DOHH2 (cell line): ENCODE results near the gene CSF1.
"Not testable (repeated sequence)": the region's sequence is repeated elsewhere in the genome, so short reads cannot be mapped to it uniquely, and the experiment has no call there.

Experiments
- H3F3A ChIP-seq: fragments of 200-600 bp; sonication (generic), shearing (Covaris generic); 2 replicates; pipeline ENCODE4 v1.6.0; 2016; ENCODE audit warnings: antibody characterized with exemption, mild to moderate bottlenecking; ENCODE audit not compliant: control insufficient read depth, insufficient read depth
- H3K27ac ChIP-seq: fragments of 200-600 bp; sonication (generic); 2 replicates; pipeline ENCODE4 v1.5.1; 2014; ENCODE audit warnings: low read depth, mild to moderate bottlenecking, low read length, moderate library complexity
- H3K27me3 ChIP-seq: fragments of 200-600 bp; sonication (generic); 2 replicates; pipeline ENCODE4 v1.6.1; 2014; ENCODE audit warnings: mild to moderate bottlenecking, low read length, mixed read lengths; ENCODE audit not compliant: control insufficient read depth
- H3K36me3 ChIP-seq: fragments of 200-600 bp; sonication (generic); 2 replicates; pipeline ENCODE4 v1.6.1; 2014; ENCODE audit warnings: mild to moderate bottlenecking, low read length, moderate library complexity, mixed read lengths; ENCODE audit not compliant: control insufficient read depth
- H3K4me1 ChIP-seq: fragments of 200-600 bp; sonication (generic); 2 replicates; pipeline ENCODE4 v1.6.1; 2014; ENCODE audit warnings: mild to moderate bottlenecking, low read length, mixed read lengths; ENCODE audit not compliant: control insufficient read depth
- H3K4me2 ChIP-seq: fragments of 200-600 bp; sonication (generic); 2 replicates; pipeline ENCODE4 v1.6.0; 2014; ENCODE audit warnings: mild to moderate bottlenecking, low read length, moderate library complexity
- H3K4me3 ChIP-seq: fragments of 200-600 bp; sonication (generic); 2 replicates; pipeline ENCODE4 v1.5.1; 2014; ENCODE audit warnings: mild to moderate bottlenecking, low read length, mixed read lengths
- H3K79me2 ChIP-seq: fragments of 200-600 bp; sonication (generic); 2 replicates; pipeline ENCODE4 v1.6.1; 2014; ENCODE audit warnings: mild to moderate bottlenecking, low read length, mixed read lengths; ENCODE audit not compliant: control insufficient read depth
- H3K9me2 ChIP-seq: fragments of 200-600 bp; sonication (generic); replicated peaks from 2 replicates; pipeline ENCODE4 v1.6.1; 2014; ENCODE audit warnings: mild to moderate bottlenecking, low read length, mixed read lengths; ENCODE audit not compliant: control insufficient read depth
- H3K9me3 ChIP-seq: fragments of 200-600 bp; sonication (generic); 2 replicates; pipeline ENCODE4 v1.6.1; 2014; ENCODE audit warnings: antibody characterized with exemption, low read length, mixed read lengths; ENCODE audit not compliant: control insufficient read depth, insufficient read depth
- H4K20me1 ChIP-seq: fragments of 200-600 bp; sonication (generic); 2 replicates; pipeline ENCODE4 v1.6.0; 2014; ENCODE audit warnings: low read depth, mild to moderate bottlenecking, antibody characterized with exemption, low read length, moderate library complexity; ENCODE audit not compliant: control insufficient read depth, insufficient read depth
- EZH2phosphoT487 ChIP-seq: fragments of 200-600 bp; sonication (generic); IDR thresholded peaks from 2 replicates; pipeline ENCODE4 v1.6.1; 2017; ENCODE audit warnings: borderline replicate concordance, mild to moderate bottlenecking, antibody characterized with exemption, low read length, moderate library complexity, mixed read lengths
- TF ChIP-seq, protein P1 (sequence below): fragments of 200-600 bp; sonication (generic); IDR thresholded peaks from one replicate; pipeline ENCODE4 v1.5.1; 2014; ENCODE audit warnings: antibody characterized with exemption, mild to moderate bottlenecking, low read depth, low read length; ENCODE audit not compliant: poor library complexity, severe bottlenecking

CSF1 gene

DNA sequence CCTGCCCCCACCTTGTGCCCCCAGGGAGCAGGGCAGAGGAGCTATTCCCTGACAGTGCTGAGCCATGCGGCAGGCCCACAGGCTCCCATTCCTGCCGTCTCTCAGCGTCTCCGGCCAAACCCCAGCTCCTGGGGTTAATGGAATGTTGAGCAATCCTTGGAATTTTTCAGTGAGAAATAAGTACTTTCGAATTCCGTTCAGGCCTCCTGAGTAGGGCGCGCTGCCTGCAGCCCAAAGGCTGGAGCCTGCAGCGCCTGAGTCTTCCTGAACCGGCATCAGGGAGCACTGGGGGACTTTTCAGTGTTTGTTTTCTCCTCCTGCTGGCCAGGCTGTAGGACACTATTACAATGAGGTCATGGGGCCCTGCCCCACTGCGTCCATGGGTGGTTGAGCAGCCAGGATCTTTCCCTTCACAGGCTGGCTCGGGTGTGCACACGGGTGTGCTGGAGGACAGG is 33.3 kb upstream of the CSF1 start:
- Histone ChIP-seq H3K9me2 (no peaks in the 10 kb centered on the region), H3K4me3 (no peak overlapping the region), H3K27me3 (peaks cover 13% of the 10 kb centered on the region), H3F3A (no peaks in the 10 kb centered on the region), H3K4me2 (no peak overlapping the region), H3K27ac (no peak overlapping the region), H4K20me1 (no peaks in the 10 kb centered on the region), H3K36me3 (no peaks in the 10 kb centered on the region), H3K9me3 (no peaks in the 10 kb centered on the region), H3K79me2 (no peaks in the 10 kb centered on the region), H3K4me1 (no peaks in the 10 kb centered on the region)
- no peak for TF ChIP-seq EZH2phosphoT487
- TF ChIP-seq, protein P1, sequence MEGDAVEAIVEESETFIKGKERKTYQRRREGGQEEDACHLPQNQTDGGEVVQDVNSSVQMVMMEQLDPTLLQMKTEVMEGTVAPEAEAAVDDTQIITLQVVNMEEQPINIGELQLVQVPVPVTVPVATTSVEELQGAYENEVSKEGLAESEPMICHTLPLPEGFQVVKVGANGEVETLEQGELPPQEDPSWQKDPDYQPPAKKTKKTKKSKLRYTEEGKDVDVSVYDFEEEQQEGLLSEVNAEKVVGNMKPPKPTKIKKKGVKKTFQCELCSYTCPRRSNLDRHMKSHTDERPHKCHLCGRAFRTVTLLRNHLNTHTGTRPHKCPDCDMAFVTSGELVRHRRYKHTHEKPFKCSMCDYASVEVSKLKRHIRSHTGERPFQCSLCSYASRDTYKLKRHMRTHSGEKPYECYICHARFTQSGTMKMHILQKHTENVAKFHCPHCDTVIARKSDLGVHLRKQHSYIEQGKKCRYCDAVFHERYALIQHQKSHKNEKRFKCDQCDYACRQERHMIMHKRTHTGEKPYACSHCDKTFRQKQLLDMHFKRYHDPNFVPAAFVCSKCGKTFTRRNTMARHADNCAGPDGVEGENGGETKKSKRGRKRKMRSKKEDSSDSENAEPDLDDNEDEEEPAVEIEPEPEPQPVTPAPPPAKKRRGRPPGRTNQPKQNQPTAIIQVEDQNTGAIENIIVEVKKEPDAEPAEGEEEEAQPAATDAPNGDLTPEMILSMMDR = no peak

DNA sequence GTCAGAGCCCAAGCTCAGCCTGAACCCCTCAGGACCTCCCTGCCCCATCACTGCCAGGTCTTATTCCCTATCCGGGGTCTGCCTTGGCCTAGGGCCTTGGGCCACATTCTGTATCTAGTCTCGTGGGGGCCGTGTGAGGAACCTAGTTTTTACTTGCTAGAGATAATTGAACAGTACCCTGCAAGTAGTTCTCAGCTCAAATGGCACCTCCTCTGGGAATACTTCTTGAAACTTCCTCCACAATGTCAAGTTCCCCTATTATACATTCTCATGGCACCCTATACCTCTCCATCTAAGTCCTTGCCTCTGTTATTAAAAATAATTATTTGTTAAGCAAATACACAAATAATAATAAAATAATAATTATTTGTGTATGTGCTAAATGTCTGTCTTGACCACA is 32.9 kb upstream of the CSF1 start:
- Histone ChIP-seq H3K4me3 (no peak overlapping the region), H3K27me3 (peaks cover 13% of the 10 kb centered on the region; the same call in 1 of the 2 replicates), H3K9me2 (no peaks in the 10 kb centered on the region), H3K36me3 (no peaks in the 10 kb centered on the region), H3K4me1 (no peaks in the 10 kb centered on the region), H3K9me3 (no peaks in the 10 kb centered on the region), H3K27ac (no peak overlapping the region), H3K4me2 (no peak overlapping the region), H3F3A (no peaks in the 10 kb centered on the region), H3K79me2 (no peaks in the 10 kb centered on the region), H4K20me1 (no peaks in the 10 kb centered on the region)
- no peak for TF ChIP-seq EZH2phosphoT487
- TF ChIP-seq, protein P1 = no peak

DNA sequence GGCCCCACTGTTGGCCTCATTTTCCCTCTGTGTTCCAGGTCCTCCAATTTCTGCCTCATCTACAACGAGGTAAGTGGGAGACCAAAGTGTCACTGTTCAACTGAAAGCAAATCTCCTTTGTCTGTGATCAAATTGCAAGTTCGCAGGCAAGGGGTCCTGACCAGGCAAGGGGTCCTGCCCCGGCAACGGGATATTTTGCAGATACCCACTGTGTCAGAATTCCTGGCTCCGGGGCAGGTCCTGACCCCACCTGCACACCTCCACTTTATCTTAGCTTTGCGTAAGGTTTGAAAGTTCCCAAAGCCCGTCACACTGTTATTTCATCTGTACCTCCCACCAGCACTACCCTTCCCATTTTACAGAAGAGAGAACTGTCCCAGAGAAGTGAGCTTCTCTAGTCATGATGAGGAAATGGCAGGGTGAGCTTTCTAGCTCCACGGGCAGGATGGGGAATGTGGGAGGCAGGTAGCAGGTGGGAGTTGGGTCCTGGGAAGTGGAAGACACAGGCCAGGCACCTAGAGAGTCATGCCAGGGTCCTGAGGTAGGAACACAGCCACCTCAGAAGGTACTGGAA is 32.0 kb upstream of the CSF1 start:
- Histone ChIP-seq H3K4me1 (no peaks in the 10 kb centered on the region), H3K4me3 (no peak overlapping the region), H3F3A (no peaks in the 10 kb centered on the region), H3K27me3 (peaks cover 13% of the 10 kb centered on the region; the same call in 1 of the 2 replicates), H3K79me2 (no peaks in the 10 kb centered on the region), H3K9me3 (no peaks in the 10 kb centered on the region), H3K9me2 (no peaks in the 10 kb centered on the region), H3K27ac (no peak overlapping the region), H3K36me3 (no peaks in the 10 kb centered on the region), H3K4me2 (no peak overlapping the region), H4K20me1 (no peaks in the 10 kb centered on the region)
- TF ChIP-seq, protein P1 = no peak
- TF ChIP-seq EZH2phosphoT487 = no peak

DNA sequence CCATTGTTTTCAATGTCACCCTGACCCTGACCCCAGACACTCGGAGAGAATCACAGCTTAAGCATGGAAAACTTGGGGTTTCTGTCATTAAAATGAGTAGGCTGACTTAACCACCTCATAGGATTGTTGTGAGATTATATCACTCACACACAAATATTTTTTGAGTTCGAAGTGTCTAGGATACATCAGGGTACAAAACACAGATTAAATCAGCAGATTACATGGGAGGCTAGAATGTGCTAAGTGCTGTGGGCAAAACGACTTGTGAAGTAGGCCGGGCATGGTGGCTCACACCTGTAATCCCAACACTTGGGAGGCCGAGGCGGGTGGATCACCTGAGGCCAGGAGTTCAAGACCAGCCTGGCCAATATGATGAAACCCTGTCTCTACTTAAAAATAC is 31.3 kb upstream of the CSF1 start:
- H3K27ac ChIP-seq, H3K79me2 ChIP-seq, H3K4me1 ChIP-seq, H4K20me1 ChIP-seq, H3K4me3 ChIP-seq, H3K9me3 ChIP-seq, H3K36me3 ChIP-seq, H3F3A ChIP-seq, H3K9me2 ChIP-seq, H3K27me3 ChIP-seq, H3K4me2 ChIP-seq: not testable (repeated sequence)
